ENCODE data around the gene PLEKHA7. TPM values are rescaled to one million over a fixed set of nuclear protein-coding genes. Genes with fewer than 3 reads are reported as not detected.

The PLEKHA7 gene
- total RNA-seq, 2 donors from 2014 or later = 55.6 to 65.9 TPM

DNA sequence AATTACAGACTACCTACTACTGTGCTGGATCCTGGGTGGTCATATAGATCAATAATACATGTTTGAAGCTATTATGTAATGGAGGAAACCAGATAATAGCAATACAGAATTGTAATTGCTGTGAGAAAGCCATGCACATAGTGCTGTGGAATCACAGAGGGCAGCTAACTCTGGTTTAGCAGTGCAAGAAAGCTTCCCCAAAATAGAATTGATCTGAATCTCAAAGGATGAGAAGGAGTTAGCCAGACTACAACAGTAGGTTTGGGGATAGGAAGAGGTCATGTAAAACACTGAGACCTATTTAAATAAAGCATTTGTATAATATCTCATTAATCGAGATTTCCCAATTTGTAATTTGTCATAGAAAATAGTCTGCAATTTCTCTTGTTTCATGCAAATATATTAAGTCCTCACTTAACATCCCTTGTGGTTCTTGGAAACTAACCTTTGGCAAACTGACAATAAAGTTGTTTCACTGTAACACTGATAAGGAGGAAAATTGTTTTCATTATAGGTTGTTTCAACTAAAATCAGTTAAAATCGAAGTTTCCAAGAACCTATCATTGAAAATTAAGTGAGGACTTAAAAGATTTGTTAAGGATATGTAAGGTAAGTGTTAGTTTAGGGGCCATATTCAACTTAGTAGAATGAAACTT, 268.1 kb downstream of the PLEKHA7 start:
- no peaks in the 10 kb centered on the region for H3K4me1 ChIP-seq
- H3K27me3 ChIP-seq = no peaks in the 10 kb centered on the region
- H3K36me3 ChIP-seq = no peaks in the 10 kb centered on the region
- no peak overlapping the region for H3K9ac ChIP-seq (ENCODE audit: low read depth in 2 of 2, low read length in 2 of 2)
- no peaks in the 10 kb centered on the region for H3K9me3 ChIP-seq
- DNase-seq = no peak
- H3K27ac ChIP-seq = no peak overlapping the region
- no peak overlapping the region for H3K4me3 ChIP-seq
- intact Hi-C loops (cut with DNase I) = no loop called here
- no peak for TF ChIP-seq CTCF (IDR thresholded peaks at IDR 0.05)

DNA sequence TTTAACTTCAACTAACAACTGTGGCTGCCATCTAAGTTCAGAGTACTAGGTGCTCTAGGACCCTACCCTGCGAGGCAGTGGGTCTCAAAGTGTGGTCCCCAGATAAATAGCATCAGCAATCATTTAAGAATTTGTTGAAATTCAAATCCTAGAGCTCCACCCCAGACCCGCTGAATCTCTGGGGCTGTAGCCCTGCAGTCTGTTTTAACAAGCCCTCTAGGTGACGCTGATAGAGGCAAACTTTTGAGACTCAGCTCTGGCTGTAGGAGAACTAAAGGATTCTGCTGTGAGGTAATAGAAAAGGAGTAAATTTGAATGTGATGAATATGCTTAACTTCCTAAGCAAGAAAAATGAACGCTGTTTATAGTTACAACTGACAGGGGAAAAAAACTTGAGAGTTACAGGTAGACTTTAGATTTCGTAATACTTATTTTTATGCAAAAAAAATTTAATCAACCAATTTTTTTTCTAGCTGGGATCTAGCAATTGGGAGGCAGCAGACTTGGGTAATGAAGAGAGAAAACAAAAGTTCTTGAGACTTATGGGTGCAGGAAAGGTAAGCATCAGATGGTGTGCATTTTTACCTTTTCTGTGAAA, 270.0 kb downstream of the PLEKHA7 start:
- Histone ChIP-seq H3K9me3 (no peaks in the 10 kb centered on the region), H3K4me1 (no peaks in the 10 kb centered on the region), H3K36me3 (no peaks in the 10 kb centered on the region), H3K27me3 (no peaks in the 10 kb centered on the region), H3K4me3 (no peak overlapping the region), H3K9ac (ENCODE audit: low read depth in 2 of 2, low read length in 2 of 2) (no peak overlapping the region), H3K27ac (no peak overlapping the region)
- no peak for TF ChIP-seq CTCF (IDR thresholded peaks at IDR 0.05)
- no peak for DNase-seq
- intact Hi-C loops (cut with DNase I) = no loop called here

GRCh38 chr11:16743478-16743877, 270.7 kb downstream of the PLEKHA7 start:
- no peaks in the 10 kb centered on the region for H3K27me3 ChIP-seq
- H3K4me1 ChIP-seq = no peaks in the 10 kb centered on the region
- TF ChIP-seq CTCF (IDR thresholded peaks at IDR 0.05) = no peak
- H3K9me3 ChIP-seq = no peaks in the 10 kb centered on the region
- H3K36me3 ChIP-seq = no peaks in the 10 kb centered on the region
- no peak overlapping the region for H3K9ac ChIP-seq (ENCODE audit: low read depth in 2 of 2, low read length in 2 of 2)
- no peak for DNase-seq
- intact Hi-C loops (cut with DNase I) = no loop called here
- H3K27ac ChIP-seq = no peak overlapping the region
- H3K4me3 ChIP-seq = no peak overlapping the region

DNA sequence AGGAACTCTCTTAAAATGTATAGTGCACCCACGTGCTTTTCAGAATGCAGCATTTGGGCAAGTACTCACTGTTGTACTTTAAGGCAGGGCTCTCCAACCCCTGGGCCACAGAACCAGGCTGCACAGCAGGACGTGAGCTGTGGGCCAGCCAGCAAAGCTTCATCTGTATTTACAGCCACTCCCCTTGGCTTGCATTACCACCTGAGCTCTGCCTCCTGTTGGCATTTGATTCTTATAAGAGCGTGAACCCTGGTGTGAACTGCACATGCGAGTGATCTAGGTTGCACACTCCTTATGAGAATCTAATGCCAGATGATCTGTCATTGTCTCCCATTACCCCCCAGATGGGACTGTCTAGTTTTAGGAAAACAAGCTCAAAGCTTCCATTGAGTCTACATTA, 272.7 kb downstream of the PLEKHA7 start:
- no peaks in the 10 kb centered on the region for H3K4me1 ChIP-seq
- TF ChIP-seq CTCF (IDR thresholded peaks at IDR 0.05) = no peak
- no peak overlapping the region for H3K4me3 ChIP-seq
- no peak for DNase-seq
- H3K27me3 ChIP-seq = no peaks in the 10 kb centered on the region
- intact Hi-C loops (cut with DNase I) = no loop called here
- H3K9ac ChIP-seq (ENCODE audit: low read depth in 2 of 2, low read length in 2 of 2) = no peak overlapping the region
- no peaks in the 10 kb centered on the region for H3K36me3 ChIP-seq
- H3K27ac ChIP-seq = no peak overlapping the region
- H3K9me3 ChIP-seq = no peaks in the 10 kb centered on the region

GRCh38 chr11:16738947-16739815, 275.0 kb downstream of the PLEKHA7 start:
- Histone ChIP-seq H3K27ac (peak overlapping the region; percentile 84), H3K4me1 (no peaks in the 10 kb centered on the region), H3K9me3 (no peaks in the 10 kb centered on the region), H3K9ac (ENCODE audit: low read depth in 2 of 2, low read length in 2 of 2) (peak overlapping the region; percentile 78 to 96), H3K4me3 (peak overlapping the region; percentile 79), H3K36me3 (no peaks in the 10 kb centered on the region), H3K27me3 (no peaks in the 10 kb centered on the region)
- no peak for DNase-seq
- TF ChIP-seq CTCF (IDR thresholded peaks at IDR 0.05) = no peak
- intact Hi-C loops (cut with DNase I) = no loop called here
